Neutrophil (primary cell): Measurements from ENCODE around the gene PSENEN.

Source experiments
- H3K27ac ChIP-seq: fragments of 200-600 bp; sonication (generic); 2 replicates; pipeline ENCODE4 v1.5.1; 2016; ENCODE audit warnings: mild to moderate bottlenecking, moderate library complexity
- H3K27me3 ChIP-seq: fragments of 200-600 bp; sonication (generic); 2 replicates; pipeline ENCODE4 v1.6.0; 2016; ENCODE audit warnings: mild to moderate bottlenecking
- H3K36me3 ChIP-seq: fragments of 200-600 bp; sonication (generic); 2 replicates; pipeline ENCODE4 v1.5.1; 2017
- H3K4me1 ChIP-seq, 2 experiments: fragments of 200-600 bp in 1 of 2; sonication (generic) in 1 of 2; 1 replicate in 1 of 2; 2 replicates in 1 of 2; pipeline versions ENCODE4 v1.5.1 to v1.6.1; 2013 to 2016; ENCODE audit warnings: low read depth in 1 of 2, low read length in 1 of 2, mild to moderate bottlenecking in 1 of 2, moderate library complexity in 1 of 2; ENCODE audit not compliant: control insufficient read depth in 1 of 2, insufficient read depth in 1 of 2
- H3K4me3 ChIP-seq, 2 experiments: fragments of 200-600 bp in 1 of 2; sonication (generic) in 1 of 2; 1 replicate in 1 of 2; 2 replicates in 1 of 2; pipeline ENCODE4 v1.5.1; 2013 to 2016; ENCODE audit warnings: low read depth in 1 of 2, low read length in 1 of 2, mild to moderate bottlenecking in 1 of 2, moderate library complexity in 1 of 2
- H3K9me3 ChIP-seq: fragments of 200-600 bp; sonication (generic); 2 replicates; pipeline ENCODE4 v1.5.1; 2016
- CTCF ChIP-seq: fragments of 200-600 bp; sonication (generic); IDR thresholded peaks from 2 replicates; pipeline ENCODE4 v1.5.1; 2016; ENCODE audit warnings: antibody characterized with exemption

PSENEN gene

DNA sequence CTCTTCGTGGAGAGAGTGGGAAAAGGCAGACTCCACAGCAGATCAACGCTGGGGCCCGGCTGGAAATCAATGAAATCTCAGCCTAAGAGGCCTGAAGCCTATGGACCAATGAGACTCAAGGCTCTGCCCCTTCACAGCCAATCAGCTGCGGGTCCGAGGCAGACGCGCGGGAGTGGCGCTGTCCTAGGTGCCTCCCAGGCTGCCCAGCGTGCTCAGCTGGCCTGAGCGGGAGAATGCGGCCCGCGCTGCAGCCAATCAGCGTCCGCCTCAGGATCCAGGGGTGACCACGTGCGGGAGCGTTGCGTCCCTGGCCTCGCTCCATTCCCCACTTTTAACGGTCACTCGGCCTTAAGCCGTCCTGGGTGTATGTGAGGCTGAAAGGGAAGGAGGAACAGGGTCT is 41.2 kb upstream of the PSENEN start, which contains the start of gene ZBTB32:
ZBTB32 (plus strand) TSS at position 341 of the 400 bp plus-strand sequence. CDS start 10,069 bp downstream, outside the sequence.
- Histone ChIP-seq H3K27ac (no peak within 1 kb of the TSS), H3K4me1 (peaks cover 10 to 14% of the 10 kb centered on the region in 2 experiments), H3K36me3 (no peaks in the 10 kb centered on the region), H3K4me3 (no peak within 1 kb of the TSS), H3K9me3 (no peaks in the 10 kb centered on the region), H3K27me3 (peaks cover 72% of the 10 kb centered on the region)
- no peak for TF ChIP-seq CTCF

- H3K4me1 ChIP-seq, result no peaks in the 10 kb centered on the region
- H3K27me3 ChIP-seq, result peaks cover 60% of the 10 kb centered on the region
- TF ChIP-seq CTCF, result no peak
- no peaks in the 10 kb centered on the region for H3K9me3 ChIP-seq
- H3K4me3 ChIP-seq, result no peak overlapping the region
- H3K27ac ChIP-seq, result no peak overlapping the region
- H3K36me3 ChIP-seq, result no peaks in the 10 kb centered on the region
Observed at GRCh38 chr19:35708391-35708790, 37.1 kb upstream of the PSENEN start.

DNA sequence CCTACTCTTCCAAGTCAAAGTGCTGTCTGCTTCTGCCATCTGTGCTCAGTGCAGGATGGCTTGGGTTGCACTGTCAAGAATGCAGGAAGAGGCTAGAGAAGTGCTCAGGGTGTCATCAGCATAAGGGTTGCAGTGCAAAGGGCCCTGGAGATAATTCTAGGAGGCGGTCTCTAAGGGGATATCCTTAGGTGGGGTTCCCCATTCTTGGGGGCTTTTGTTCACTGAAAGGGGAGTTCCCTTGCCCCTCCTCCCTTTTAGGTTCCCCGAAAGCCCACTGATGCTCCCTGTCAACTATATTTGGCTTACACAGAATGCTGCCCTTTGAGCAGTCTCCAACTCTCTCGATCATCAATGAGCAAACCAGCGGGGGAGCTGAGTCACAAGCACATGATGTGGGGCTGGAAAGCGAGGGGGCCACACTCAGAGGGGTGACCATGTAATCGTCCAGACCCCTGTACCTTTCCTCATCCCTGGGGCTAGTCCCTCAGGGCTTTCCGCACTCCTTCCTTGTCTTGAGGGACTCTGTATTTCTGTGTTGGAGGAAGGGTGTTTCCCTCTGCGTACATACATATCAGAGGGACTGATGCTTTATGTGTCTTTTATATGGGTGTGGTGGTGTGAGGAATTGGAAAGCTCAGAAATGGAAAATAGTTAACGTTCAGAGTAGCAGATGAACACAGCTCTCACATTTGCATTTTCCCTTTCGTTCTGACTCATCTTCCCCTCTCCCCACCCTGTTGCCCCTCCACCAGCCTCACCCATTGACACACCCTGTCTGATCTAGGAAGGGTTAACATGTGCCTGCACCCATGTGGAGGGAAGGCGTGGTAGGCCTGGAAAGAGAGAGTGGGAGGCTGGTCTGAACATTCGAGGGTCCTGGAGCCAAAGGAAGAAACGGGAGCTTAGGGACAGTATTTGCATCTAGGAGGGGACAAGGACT is 34.4 kb upstream of the PSENEN start:
- Histone ChIP-seq H3K27me3 (peaks cover 45% of the 10 kb centered on the region), H3K4me1 (peaks cover 7 to 10% of the 10 kb centered on the region in 2 experiments), H3K27ac (no peak overlapping the region), H3K9me3 (no peaks in the 10 kb centered on the region), H3K4me3 (no peak overlapping the region), H3K36me3 (no peaks in the 10 kb centered on the region)
- no peak for TF ChIP-seq CTCF

- Histone ChIP-seq H3K9me3 (no peaks in the 10 kb centered on the region), H3K4me3 (no peak overlapping the region), H3K27me3 (peaks cover 38% of the 10 kb centered on the region), H3K4me1 (peaks cover 15 to 23% of the 10 kb centered on the region in 2 experiments), H3K36me3 (no peaks in the 10 kb centered on the region), H3K27ac (no peak overlapping the region)
- TF ChIP-seq CTCF, result no peak
Observed at GRCh38 chr19:35712567-35713505, 32.6 kb upstream of the PSENEN start.

DNA sequence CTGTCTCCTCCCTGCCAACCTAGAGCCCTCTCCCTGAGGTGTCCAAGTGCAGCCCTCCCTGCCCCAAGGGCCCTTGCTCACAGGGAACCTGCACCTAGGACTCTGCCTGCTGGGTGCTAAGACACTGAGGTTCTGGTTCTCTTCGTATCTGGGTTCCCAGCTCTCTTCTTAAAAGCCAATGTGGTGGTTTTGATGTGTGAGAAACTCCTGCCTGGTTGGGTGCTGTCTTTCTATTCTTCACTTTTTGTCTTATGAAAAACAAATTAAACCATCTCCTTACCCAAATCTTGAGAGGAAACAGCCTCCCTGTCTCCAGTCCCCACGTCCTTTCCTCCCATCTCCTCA is 32.0 kb upstream of the PSENEN start:
- Histone ChIP-seq H3K9me3 (no peaks in the 10 kb centered on the region), H3K36me3 (no peaks in the 10 kb centered on the region), H3K4me3 (no peak overlapping the region), H3K27me3 (peaks cover 31% of the 10 kb centered on the region), H3K4me1 (peaks cover 17 to 26% of the 10 kb centered on the region in 2 experiments), H3K27ac (no peak overlapping the region)
- TF ChIP-seq CTCF, result no peak
